LHCN-M2 (cell line): ENCODE measurements around the gene BMERB1. TPM values are rescaled to one million over a fixed set of nuclear protein-coding genes. Genes with fewer than 3 reads are reported as not detected.
"Not testable (repeated sequence)": the region's sequence is repeated elsewhere in the genome, so short reads cannot be mapped to it uniquely, and the experiment has no call there.

ENCODE experiments used
- DNase-seq: peaks from one replicate; pipeline ENCODE4 v3.0.0-alpha.2; 2012; ENCODE audit warnings: low read depth
- total RNA-seq: library from RNA; depleted of rRNA; stranded (reverse); fragments of >200 nt; gene quantifications from 2 replicates; pipeline ENCODE4 v1.2.3, GENCODE V29; 2014

BMERB1 gene
- total RNA-seq, 1 experiment from 2014 or later = 36.1 TPM

DNA sequence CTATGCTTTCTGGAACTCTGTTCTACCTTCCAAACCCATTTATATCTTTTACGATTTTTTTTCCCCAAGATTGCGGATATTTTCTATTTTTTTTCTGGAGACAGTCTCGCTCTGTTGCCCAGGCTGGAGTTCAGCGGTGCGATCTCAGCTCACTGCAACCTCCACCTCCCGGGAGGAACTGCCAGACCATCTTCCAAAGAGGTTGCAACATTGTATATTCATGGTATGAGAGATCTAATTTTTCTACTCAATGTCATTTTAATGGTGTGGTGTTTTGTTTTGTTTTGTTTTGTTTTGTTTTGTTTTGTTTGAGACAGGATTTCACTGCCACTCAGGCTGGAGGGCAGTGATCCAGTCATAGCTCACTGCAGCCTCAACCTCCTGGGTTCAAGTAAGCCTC, 8.5 kb upstream of the BMERB1 start:
- DNase-seq = no peak

GRCh38 chr16:15426796-15427195, 7.6 kb upstream of the BMERB1 start:
- DNase-seq = no peak

GRCh38 chr16:15427648-15428239, 6.6 kb upstream of the BMERB1 start:
- peak; percentile 79 for DNase-seq

DNA sequence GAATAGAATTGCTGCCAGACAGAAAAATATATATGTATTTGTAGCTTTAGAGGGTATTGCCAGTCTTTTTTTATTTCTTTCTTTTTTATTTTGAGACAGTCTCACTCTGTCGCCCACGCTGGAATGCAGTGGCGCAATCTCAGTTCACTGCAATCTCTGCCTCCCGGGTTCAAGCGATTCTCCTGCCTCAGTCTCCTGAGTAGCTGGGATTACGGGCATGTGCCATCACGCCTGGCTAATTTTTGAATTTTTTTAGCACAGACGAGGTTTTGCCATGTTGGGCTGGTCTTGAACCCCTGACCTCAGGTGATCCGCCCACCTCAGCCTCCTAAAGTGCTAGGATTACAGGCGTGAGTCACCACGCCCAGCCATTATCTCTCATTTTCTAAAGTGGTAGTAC, 3.5 kb upstream of the BMERB1 start:
- DNase-seq = not testable (repeated sequence)

DNA sequence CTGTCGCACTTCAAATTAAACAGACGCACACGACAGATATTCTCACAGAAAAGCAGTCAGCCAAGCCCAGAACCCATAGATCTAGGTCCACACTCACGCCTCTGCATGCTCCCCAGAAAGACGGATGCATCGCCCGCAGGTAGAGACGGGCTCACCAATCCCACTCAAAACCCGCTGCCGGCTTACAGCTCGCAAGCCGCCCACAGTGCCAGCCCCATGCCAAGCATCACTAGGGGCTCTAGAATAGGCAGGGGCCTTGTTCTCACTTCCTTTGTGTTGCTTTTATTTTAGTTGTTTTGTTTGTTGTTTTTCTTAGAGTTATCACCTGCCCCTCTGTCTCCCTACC, 336 bp upstream of the BMERB1 start:
- no peak for DNase-seq

GRCh38 chr16:15435216-15435864, 952 bp downstream of the BMERB1 start:
- no peak for DNase-seq

DNA sequence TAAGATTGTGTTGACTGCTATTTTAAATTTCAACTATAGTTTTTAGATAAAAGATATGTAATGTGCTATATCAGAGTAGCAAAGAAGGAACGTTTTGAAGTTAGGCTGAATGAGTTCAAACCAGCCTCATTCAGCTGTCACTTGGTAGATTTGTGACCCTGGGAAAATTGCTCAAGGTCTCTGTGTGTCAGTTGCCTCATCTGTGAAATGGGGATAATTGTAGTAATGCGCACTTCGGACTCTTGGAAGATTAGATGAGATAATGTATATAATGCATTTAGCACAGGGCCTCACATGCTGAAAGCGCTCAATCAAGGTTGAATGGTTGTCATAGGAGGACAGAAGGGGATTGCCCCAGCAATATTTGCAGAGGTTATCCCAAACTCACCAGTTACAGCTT, 4.7 kb downstream of the BMERB1 start:
- DNase-seq = no peak

DNA sequence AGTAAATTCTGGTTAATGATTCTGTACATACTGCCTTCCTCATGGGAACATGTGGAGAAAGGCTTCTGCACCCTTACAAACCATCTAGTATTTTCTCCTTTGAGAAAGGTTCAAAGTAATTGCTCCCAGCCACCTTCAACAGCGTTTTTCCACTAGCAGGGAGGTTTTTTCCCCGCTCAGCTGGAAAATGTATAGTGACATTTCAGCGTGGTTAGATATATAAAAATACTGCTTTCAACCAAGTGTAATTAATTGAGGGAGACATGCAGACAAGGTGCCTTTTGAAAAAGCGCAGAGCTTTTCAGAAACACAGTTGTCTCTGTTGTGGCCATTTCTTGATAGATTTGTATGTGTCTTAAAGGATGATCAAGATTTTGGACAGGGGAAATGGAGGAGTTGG, 5.1 kb downstream of the BMERB1 start:
- no peak for DNase-seq

- peak; percentile 71 for DNase-seq
These were observed 6.5 kb downstream of the BMERB1 start for GRCh38 chr16:15440852-15441251.

- DNase-seq = not testable (repeated sequence)
These were observed 7.8 kb downstream of the BMERB1 start for GRCh38 chr16:15442140-15442539.

DNA sequence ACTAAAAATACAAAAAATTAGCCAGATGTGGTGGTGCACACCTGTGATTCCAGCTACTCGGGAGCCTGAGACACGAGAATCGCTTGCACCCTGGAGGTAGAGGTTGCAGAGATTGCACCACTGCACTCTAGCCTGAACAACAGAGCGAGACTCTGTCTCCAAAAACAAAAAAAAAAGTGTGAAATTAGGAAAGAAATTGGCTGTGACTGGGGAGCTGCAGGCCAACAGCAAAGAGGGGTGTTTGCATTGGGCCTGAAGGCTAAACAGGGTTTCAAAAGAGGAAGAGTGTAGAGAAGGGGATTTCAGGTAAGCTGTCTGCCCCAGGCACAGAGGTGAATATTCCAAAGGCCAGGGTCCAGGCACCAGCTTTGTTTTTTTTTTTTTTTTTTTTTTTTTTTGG, 9.4 kb downstream of the BMERB1 start:
- DNase-seq = no peak

- no peak for DNase-seq
These were observed 9.9 kb downstream of the BMERB1 start for GRCh38 chr16:15444264-15444663.

DNA sequence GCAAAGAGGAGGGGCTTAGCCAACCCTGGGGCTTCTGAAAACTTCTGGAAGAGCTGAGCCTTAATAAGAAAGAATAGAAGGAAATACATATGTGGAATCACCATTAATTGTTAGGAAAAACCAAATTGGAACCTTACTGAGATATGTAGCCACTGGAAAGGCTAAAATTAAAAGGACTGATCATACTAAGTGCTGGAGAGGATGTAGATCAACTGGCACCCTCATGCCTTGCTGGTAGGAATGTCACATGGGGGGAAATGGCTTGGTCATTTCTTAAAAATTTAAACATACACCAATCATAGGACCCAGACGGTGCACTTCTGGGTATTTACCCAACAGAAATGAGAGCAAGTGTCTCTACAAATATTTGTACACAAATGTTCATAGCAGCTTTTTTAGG, 11.1 kb downstream of the BMERB1 start:
- no peak for DNase-seq

- no peak for DNase-seq
These were observed 12.5 kb downstream of the BMERB1 start for GRCh38 chr16:15446901-15447300.

DNA sequence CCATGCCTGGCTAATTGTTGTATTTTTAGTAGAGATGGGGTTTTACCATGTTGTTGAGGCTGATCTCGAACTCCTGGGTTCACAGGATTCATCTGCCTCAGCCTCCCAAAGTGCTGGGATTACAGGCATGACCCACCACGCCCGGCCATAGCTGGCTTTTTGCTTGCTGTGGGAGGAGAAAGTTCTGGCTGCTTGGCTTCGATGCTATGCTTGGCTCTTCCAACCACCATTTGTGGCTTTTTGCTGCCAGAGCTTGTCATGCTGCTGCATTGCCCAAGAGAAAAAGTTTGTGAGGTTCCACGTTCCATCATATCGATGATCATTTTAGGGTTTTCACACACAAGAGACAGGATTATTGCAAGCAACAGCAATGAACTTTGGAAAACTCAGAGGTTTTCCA, 16.2 kb downstream of the BMERB1 start:
- DNase-seq = no peak

- DNase-seq = no peak
These were observed 16.8 kb downstream of the BMERB1 start for GRCh38 chr16:15451098-15451731.

- DNase-seq = no peak
These were observed 18.0 kb downstream of the BMERB1 start for GRCh38 chr16:15452246-15452855.

- DNase-seq = not testable (repeated sequence)
These were observed 18.9 kb downstream of the BMERB1 start for GRCh38 chr16:15453296-15453695.

DNA sequence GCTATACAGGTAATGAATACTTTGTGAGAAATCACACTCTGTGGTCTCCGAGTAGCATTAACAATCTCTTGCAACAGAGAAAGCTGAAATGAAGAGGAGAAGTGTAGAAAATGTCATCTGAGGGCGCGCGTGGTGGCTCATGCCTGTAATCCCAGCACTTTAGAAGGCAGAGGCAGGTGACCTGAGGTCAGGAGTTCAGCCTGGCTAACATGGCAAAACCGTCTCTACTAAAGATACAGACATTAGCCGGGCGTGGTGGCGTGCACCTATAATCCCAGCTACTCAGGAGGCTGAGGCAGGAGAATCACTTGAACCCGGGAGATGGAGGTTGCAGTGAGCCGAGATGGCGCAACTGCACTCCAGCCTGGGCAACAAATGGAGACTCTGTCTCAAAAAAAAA, 20.5 kb downstream of the BMERB1 start:
- not testable (repeated sequence) for DNase-seq

- no peak for DNase-seq
These were observed 23.0 kb downstream of the BMERB1 start for GRCh38 chr16:15457400-15457799.

DNA sequence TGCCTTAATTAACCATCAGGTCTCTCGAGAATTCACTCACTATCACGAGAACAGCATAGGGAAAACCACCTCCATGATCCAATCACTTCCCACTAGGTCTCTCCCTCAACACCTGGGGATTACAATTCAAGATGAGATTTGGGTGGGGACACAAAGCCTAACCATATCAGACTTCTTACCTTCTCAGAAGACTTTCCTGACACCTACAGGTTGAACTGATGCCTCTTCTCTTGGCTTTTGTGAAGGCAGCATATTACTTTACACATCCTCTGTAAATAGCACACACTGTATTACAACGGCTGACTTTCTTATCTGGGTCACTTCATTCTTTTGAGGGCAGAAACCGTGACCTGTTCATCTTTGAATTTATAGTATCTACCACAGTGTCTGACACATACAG, 23.6 kb downstream of the BMERB1 start:
- no peak for DNase-seq

DNA sequence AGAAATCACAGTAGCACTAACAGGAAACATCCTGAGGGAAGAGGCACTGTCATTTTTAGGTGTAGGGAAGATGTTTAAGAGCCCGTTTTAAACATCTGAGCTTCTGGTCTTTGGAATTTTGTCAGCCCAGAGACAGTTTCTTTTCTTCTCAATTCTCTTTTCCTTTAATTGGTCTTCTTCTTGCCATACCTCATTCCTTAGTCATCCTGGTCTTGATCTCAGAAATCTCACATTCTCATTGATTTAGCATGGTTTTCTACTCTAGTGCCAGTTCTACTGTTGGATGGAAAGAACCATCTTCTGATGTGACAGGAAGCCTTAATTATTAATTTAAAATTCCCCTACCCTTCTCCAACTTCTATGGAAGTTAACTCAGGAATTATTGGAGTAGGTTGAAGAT, 25.4 kb downstream of the BMERB1 start:
- no peak for DNase-seq

DNA sequence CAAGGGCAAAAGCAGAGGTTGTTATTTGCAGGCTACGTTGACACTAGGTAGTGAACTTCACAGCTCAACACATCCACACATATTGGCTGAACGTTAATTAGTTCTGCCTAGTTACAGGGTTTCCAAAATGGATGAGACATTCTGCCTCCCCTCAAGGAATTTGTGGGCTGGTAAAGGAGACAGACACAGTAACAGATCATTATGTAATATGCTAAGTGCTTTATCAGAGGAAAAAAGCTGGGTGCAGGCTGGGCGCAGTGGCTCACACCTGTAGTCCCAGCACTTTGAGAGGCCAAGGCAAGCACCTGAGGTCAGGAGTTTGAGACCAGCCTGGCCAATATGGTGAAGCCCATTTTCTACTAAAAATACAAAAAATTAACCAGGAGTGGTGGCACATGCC, 26.2 kb downstream of the BMERB1 start:
- DNase-seq = no peak
